ENCODE measurements around the gene FHL5.

DNA sequence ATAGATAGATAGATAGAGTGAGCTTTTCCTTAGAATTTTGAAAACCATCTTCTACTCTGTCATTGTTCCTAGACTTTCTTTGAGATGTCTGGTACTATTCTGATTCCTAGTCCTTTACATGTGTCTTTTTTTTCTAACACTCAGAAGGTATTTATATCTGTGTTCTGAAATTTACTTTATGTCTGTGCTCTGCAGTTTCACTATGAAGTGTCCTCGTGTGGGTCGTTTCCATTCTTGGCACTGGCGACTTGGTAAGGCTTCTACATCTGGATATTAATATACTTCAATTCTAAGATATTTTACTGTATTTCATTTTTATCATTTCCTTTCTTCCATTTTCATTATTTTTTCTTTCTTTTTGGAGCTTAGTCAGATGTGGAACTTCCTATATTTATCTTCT lies 87.0 kb downstream of the FHL5 start:
- TF ChIP-seq ZFP36 (IDR thresholded peaks at IDR 0.05; ENCODE audit: borderline replicate concordance, partially characterized antibody), result no peak
- TF ChIP-seq, protein P1, sequence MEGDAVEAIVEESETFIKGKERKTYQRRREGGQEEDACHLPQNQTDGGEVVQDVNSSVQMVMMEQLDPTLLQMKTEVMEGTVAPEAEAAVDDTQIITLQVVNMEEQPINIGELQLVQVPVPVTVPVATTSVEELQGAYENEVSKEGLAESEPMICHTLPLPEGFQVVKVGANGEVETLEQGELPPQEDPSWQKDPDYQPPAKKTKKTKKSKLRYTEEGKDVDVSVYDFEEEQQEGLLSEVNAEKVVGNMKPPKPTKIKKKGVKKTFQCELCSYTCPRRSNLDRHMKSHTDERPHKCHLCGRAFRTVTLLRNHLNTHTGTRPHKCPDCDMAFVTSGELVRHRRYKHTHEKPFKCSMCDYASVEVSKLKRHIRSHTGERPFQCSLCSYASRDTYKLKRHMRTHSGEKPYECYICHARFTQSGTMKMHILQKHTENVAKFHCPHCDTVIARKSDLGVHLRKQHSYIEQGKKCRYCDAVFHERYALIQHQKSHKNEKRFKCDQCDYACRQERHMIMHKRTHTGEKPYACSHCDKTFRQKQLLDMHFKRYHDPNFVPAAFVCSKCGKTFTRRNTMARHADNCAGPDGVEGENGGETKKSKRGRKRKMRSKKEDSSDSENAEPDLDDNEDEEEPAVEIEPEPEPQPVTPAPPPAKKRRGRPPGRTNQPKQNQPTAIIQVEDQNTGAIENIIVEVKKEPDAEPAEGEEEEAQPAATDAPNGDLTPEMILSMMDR (IDR thresholded peaks at IDR 0.05), result no peak
- TF ChIP-seq POLR2A (IDR thresholded peaks at IDR 0.05; ENCODE audit: low read length), result no peak
- TF ChIP-seq FOSL2 (IDR thresholded peaks at IDR 0.05), result no peak
- no peak for TF ChIP-seq FOSL2 (CRISPR knock-in tag; IDR thresholded peaks at IDR 0.05)
- no peak for TF ChIP-seq JUN (IDR thresholded peaks at IDR 0.05)
- TF ChIP-seq RAD21 (conservative IDR thresholded peaks at IDR 0.05 in 1 of 2, IDR thresholded peaks at IDR 0.05 in 1 of 2), result no peak
- no peak for TF ChIP-seq EP300 (IDR thresholded peaks at IDR 0.05)
- no peak for TF ChIP-seq KDM5A (IDR thresholded peaks at IDR 0.05)
- no peak for TF ChIP-seq CBX8 (IDR thresholded peaks at IDR 0.05)
- TF ChIP-seq, protein P2, sequence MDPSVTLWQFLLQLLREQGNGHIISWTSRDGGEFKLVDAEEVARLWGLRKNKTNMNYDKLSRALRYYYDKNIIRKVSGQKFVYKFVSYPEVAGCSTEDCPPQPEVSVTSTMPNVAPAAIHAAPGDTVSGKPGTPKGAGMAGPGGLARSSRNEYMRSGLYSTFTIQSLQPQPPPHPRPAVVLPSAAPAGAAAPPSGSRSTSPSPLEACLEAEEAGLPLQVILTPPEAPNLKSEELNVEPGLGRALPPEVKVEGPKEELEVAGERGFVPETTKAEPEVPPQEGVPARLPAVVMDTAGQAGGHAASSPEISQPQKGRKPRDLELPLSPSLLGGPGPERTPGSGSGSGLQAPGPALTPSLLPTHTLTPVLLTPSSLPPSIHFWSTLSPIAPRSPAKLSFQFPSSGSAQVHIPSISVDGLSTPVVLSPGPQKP (IDR thresholded peaks at IDR 0.05; ENCODE audit: low read depth, low read length), result no peak
- no peak for TF ChIP-seq SREBF2 (IDR thresholded peaks at IDR 0.05)
- TF ChIP-seq, protein P3, sequence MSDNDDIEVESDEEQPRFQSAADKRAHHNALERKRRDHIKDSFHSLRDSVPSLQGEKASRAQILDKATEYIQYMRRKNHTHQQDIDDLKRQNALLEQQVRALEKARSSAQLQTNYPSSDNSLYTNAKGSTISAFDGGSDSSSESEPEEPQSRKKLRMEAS (IDR thresholded peaks at IDR 0.05), result no peak
- no peak for TF ChIP-seq TP53 (CRISPR knock-in tag; IDR thresholded peaks at IDR 0.05)

Measured in A549 (cell line).